Measurements from ENCODE around the gene TNS4.

Gene TNS4

GRCh38 chr17:40433551-40434415 is 67.6 kb downstream of the TNS4 start:
- DNase-seq (ENCODE audit: low read depth) = no peak

- DNase-seq (ENCODE audit: low read depth) = no peak
Measured at GRCh38 chr17:40432864-40433528, 68.4 kb downstream of the TNS4 start.

- DNase-seq (ENCODE audit: low read depth) = no peak
Measured at GRCh38 chr17:40431231-40431602, 70.2 kb downstream of the TNS4 start.

- no peak for DNase-seq (ENCODE audit: low read depth)
Measured at GRCh38 chr17:40430272-40431230, 70.9 kb downstream of the TNS4 start.

GRCh38 chr17:40427002-40427491 is 74.4 kb downstream of the TNS4 start:
- DNase-seq (ENCODE audit: low read depth) = no peak

All from activated T-cell treated with anti-CD3 and anti-CD28 coated beads for 1 hour (primary cell).